SK-N-SH (cell line): Measurements from ENCODE around the gene ZNF438. TPM values are rescaled to one million over a fixed set of nuclear protein-coding genes. Genes with fewer than 3 reads are reported as not detected.
"Not testable (repeated sequence)": the region's sequence is repeated elsewhere in the genome, so short reads cannot be mapped to it uniquely, and the experiment has no call there.

Experiments
- CTCF ChIA-PET: fragments of 300-600, 350-600 bp; formaldehyde crosslinking; extraction: SDS; loops from one replicate; lab custom pipeline; 2021; lab: Yijun Ruan, JAX
- POLR2A ChIA-PET: fragments of 350-600 bp; sonication (Branson Sonifier 250); formaldehyde crosslinking; extraction: SDS; loops from one replicate; lab custom pipeline; 2020; ENCODE audit warnings: antibody characterized with exemption, inconsistent platforms; lab: Yijun Ruan, JAX
- DNase-seq: peaks from one replicate; pipeline ENCODE4 v3.0.0; 2012
- H2AFZ ChIP-seq: fragments of 200-600 bp; sonication (generic); 2 replicates; pipeline ENCODE4 v1.8.1; 2016; ENCODE audit warnings: antibody characterized with exemption, mild to moderate bottlenecking, low read depth
- H3F3A ChIP-seq: fragments of 200-600 bp; sonication (generic); replicated peaks from 2 replicates; pipeline ENCODE3; 2016; ENCODE audit warnings: antibody characterized with exemption, mild to moderate bottlenecking; ENCODE audit not compliant: insufficient read depth
- H3K27ac ChIP-seq, 2 experiments: fragments of 200-500 bp in 1 of 2; fragments of 200-600 bp in 1 of 2; sonication (Bioruptor generic) in 1 of 2; sonication (generic), shearing (Covaris generic) in 1 of 2; 2 replicates each; pipeline versions ENCODE4 v1.5.1 to v1.6.1; 2014 to 2016; ENCODE audit warnings: low read depth in 2 of 2, inconsistent platforms in 1 of 2, low read length in 1 of 2, mild to moderate bottlenecking in 1 of 2, mixed read lengths in 1 of 2
- H3K27me3 ChIP-seq: fragments of 200-600 bp; sonication (generic), shearing (Covaris generic); 2 replicates; pipeline ENCODE4 v1.6.1; 2016; ENCODE audit warnings: mixed run types; ENCODE audit not compliant: insufficient read depth
- H3K36me3 ChIP-seq, 2 experiments: fragments of 200-500 bp in 1 of 2; fragments of 200-600 bp in 1 of 2; sonication (Bioruptor generic) in 1 of 2; sonication (generic) in 1 of 2; replicated peaks in 1 of 2; 2 replicates each; pipeline versions ENCODE3 to v1.5.1; 2014 to 2016; ENCODE audit warnings: low read length in 1 of 2, mild to moderate bottlenecking in 1 of 2; ENCODE audit not compliant: insufficient read depth in 2 of 2, control insufficient read depth in 1 of 2
- H3K4me1 ChIP-seq, 2 experiments: fragments of 200-500 bp in 1 of 2; fragments of 200-600 bp in 1 of 2; sonication (Bioruptor generic) in 1 of 2; sonication (generic), shearing (Covaris generic) in 1 of 2; 2 replicates each; pipeline versions ENCODE4 v1.5.1 to v1.6.1; 2014 to 2016; ENCODE audit warnings: low read depth in 1 of 2, low read length in 1 of 2, mixed run types in 1 of 2; ENCODE audit not compliant: insufficient read depth in 2 of 2, control insufficient read depth in 1 of 2
- H3K4me2 ChIP-seq: fragments of 200-600 bp; sonication (generic), shearing (Covaris generic); 2 replicates; pipeline ENCODE4 v1.6.1; 2017; ENCODE audit warnings: mixed run types
- H3K4me3 ChIP-seq, 2 experiments: fragments of 200-500 bp in 1 of 2; fragments of 200-600 bp in 1 of 2; sonication (Bioruptor generic) in 1 of 2; sonication (generic), shearing (Covaris generic) in 1 of 2; 2 replicates each; pipeline versions ENCODE4 v1.5.1 to v1.8.1; 2014 to 2016; ENCODE audit warnings: low read depth in 2 of 2, inconsistent platforms in 1 of 2, low read length in 1 of 2, mild to moderate bottlenecking in 1 of 2, mixed read lengths in 1 of 2, moderate library complexity in 1 of 2
- H3K79me2 ChIP-seq: fragments of 200-600 bp; sonication (generic); 2 replicates; pipeline ENCODE4 v1.8.1; 2017; ENCODE audit warnings: mild to moderate bottlenecking; ENCODE audit not compliant: insufficient read depth
- H3K9ac ChIP-seq: fragments of 200-600 bp; sonication (generic); 2 replicates; pipeline ENCODE4 v1.6.1; 2017; ENCODE audit warnings: mixed run types
- H3K9me2 ChIP-seq: fragments of 200-600 bp; sonication (generic); 2 replicates; pipeline ENCODE4 v1.6.1; 2017; ENCODE audit warnings: mixed run types
- H3K9me3 ChIP-seq: fragments of 200-600 bp; sonication (generic); 2 replicates; pipeline ENCODE4 v1.6.1; 2017; ENCODE audit warnings: mixed run types, mild to moderate bottlenecking, moderate library complexity
- H4K20me1 ChIP-seq: fragments of 200-600 bp; sonication (generic); 2 replicates; pipeline ENCODE4 v1.6.1; 2017; ENCODE audit warnings: mild to moderate bottlenecking, mixed run types; ENCODE audit not compliant: insufficient read depth
- EZH2phosphoT487 ChIP-seq: fragments of 200-600 bp; sonication (generic); IDR thresholded peaks from 2 replicates; pipeline ENCODE4 v1.6.1; 2017; ENCODE audit warnings: low read depth, mixed run types, mild to moderate bottlenecking, antibody characterized with exemption, moderate library complexity, borderline replicate concordance
- FOSL2 ChIP-seq: IDR thresholded peaks from 2 replicates; pipeline ENCODE4 v1.4.0; 2012; ENCODE audit warnings: low read depth, mild to moderate bottlenecking, moderate library complexity, borderline replicate concordance
- GABPA ChIP-seq: IDR thresholded peaks from 2 replicates; pipeline ENCODE4 v1.4.0; 2012; ENCODE audit warnings: low read depth, mild to moderate bottlenecking
- GATA2 ChIP-seq: sonication (generic); formaldehyde crosslinking; IDR thresholded peaks from 2 replicates; pipeline ENCODE4 v1.5.0; 2020; ENCODE audit warnings: mild to moderate bottlenecking, missing genetic modification reagents
- JUND ChIP-seq: IDR thresholded peaks from 2 replicates; pipeline ENCODE4 v1.4.0; 2012
- MEF2A ChIP-seq: IDR thresholded peaks from 2 replicates; pipeline ENCODE4 v1.4.0; 2012; ENCODE audit warnings: low read depth, borderline replicate concordance
- NRF1 ChIP-seq: IDR thresholded peaks from 2 replicates; pipeline ENCODE4 v1.6.1; 2012; ENCODE audit warnings: low read depth, mild to moderate bottlenecking, low read length
- POLR2AphosphoS5 ChIP-seq: IDR thresholded peaks from 2 replicates; pipeline ENCODE4 v1.6.1; 2012; ENCODE audit warnings: low read depth, low read length
- RAD21 ChIP-seq: IDR thresholded peaks from 2 replicates; pipeline ENCODE4 v1.6.1; 2012; ENCODE audit warnings: mild to moderate bottlenecking, low read length
- RFX5 ChIP-seq: IDR thresholded peaks from 2 replicates; pipeline ENCODE4 v1.6.1; 2012; ENCODE audit warnings: mild to moderate bottlenecking, improper control_type of control experiment, low read length
- TAF1 ChIP-seq: IDR thresholded peaks from 2 replicates; pipeline ENCODE4 v1.6.1; 2012; ENCODE audit warnings: low read depth, mild to moderate bottlenecking, low read length, moderate library complexity, borderline replicate concordance
- TEAD4 ChIP-seq: IDR thresholded peaks from 2 replicates; pipeline ENCODE4 v1.4.0; 2012; ENCODE audit warnings: mild to moderate bottlenecking, borderline replicate concordance; ENCODE audit not compliant: insufficient read depth
- YY1 ChIP-seq: IDR thresholded peaks from 2 replicates; pipeline ENCODE4 v1.4.0; 2012; ENCODE audit warnings: low read depth, mild to moderate bottlenecking
- WGBS: methylation state at CpG from one replicate; pipeline ENCODE4 v1.1.6; 2017; ENCODE audit warnings: low lambda C conversion rate; 5-methylcytosine and 5-hydroxymethylcytosine counted together
- polyA plus RNA-seq, 3 experiments: library from polyadenylated mRNA; depleted of rRNA; stranded (reverse); fragments of >200 nt; gene quantifications; 2 replicates each; pipeline ENCODE4 v1.2.3, GENCODE V29; 2012
- TF ChIP-seq, protein P1 (sequence below): IDR thresholded peaks from 2 replicates; pipeline ENCODE4 v1.4.0; 2012; ENCODE audit warnings: low read depth, borderline replicate concordance
- TF ChIP-seq, protein P2 (sequence below): IDR thresholded peaks from 2 replicates; pipeline ENCODE4 v1.4.0; 2012; ENCODE audit warnings: low read depth, borderline replicate concordance
- TF ChIP-seq, protein P3 (sequence below): fragments of 200-600 bp; sonication (generic); IDR thresholded peaks from 2 replicates; pipeline ENCODE4 v1.6.1; 2017; ENCODE audit warnings: antibody characterized with exemption, mild to moderate bottlenecking, moderate library complexity
- TF ChIP-seq, protein P4 (sequence below): fragments of 150-350 bp; IDR thresholded peaks from 2 replicates; pipeline ENCODE4 v1.6.1; 2017; ENCODE audit warnings: antibody characterized with exemption, low read length, low read depth, borderline replicate concordance

Gene ZNF438
- polyA plus RNA-seq, 1 of the 3 experiments (the other 2 are of a cell fraction): 2.1 TPM

DNA sequence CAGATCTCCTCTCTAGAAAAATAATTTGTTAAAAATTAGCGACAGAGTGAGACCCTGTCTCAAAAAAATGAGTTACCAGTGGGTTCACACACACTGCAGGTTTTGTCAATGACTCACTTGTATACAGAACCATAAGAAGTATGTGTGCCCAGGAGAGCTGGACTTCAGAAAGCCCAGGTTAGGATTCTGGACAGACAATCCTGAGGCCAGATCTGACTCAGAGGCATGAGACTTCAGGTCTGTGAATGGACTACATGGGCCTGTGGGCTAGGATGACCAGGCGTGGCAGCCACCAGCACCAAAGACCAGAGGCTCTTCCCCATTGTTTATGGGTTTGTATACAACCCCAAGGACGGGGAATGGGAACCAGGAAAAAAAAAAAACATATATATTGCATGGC lies 9.3 kb upstream of the ZNF438 start:
- no peaks in the 10 kb centered on the region for H3K27me3 ChIP-seq
- TF ChIP-seq GATA2 (no peak), POLR2AphosphoS5 (no peak), TAF1 (no peak)
- TF ChIP-seq, protein P1, sequence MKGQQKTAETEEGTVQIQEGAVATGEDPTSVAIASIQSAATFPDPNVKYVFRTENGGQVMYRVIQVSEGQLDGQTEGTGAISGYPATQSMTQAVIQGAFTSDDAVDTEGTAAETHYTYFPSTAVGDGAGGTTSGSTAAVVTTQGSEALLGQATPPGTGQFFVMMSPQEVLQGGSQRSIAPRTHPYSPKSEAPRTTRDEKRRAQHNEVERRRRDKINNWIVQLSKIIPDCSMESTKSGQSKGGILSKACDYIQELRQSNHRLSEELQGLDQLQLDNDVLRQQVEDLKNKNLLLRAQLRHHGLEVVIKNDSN: no peak
- TF ChIP-seq, all 33 proteins: peak for 0
- no peak overlapping the region for H3K9ac ChIP-seq
- no peaks in the 10 kb centered on the region for H3K36me3 ChIP-seq
- H3K9me2 ChIP-seq: no peaks in the 10 kb centered on the region
- H3K4me3 ChIP-seq: no peak overlapping the region
- ChIA-PET POLR2A (no interaction called here), CTCF (no interaction called here)
- no peaks in the 10 kb centered on the region; a peak in 2 of 4 replicates for H3K4me1 ChIP-seq
- no peak for DNase-seq
- H4K20me1 ChIP-seq: no peaks in the 10 kb centered on the region
- no peak overlapping the region for H3K4me2 ChIP-seq
- no peaks in the 10 kb centered on the region for H3K9me3 ChIP-seq
- H3K79me2 ChIP-seq: no peaks in the 10 kb centered on the region
- no peak overlapping the region for H2AFZ ChIP-seq
- WGBS: 81% methylated on average over 3 of the region's 3 CpGs
- no peak overlapping the region for H3K27ac ChIP-seq
- no peaks in the 10 kb centered on the region for H3F3A ChIP-seq

DNA sequence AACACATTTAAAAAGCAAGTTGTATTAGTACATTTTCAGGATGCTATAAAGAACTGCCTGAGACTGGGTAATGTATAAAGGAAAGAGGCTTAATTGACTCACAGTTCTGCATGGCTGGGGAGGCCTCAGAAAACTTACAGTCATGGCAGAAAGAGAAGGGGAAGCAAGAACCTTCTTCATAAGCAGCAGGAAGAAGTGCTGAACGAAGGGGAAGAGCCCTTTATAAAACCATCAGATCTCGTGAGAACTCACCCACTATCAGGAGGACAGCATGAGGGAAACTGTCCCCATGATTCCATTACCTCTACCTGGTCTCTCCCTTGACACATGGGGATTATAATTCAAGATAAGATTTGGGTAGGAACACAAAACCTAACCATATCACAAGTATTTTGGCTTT lies 7.3 kb upstream of the ZNF438 start:
- H3K79me2 ChIP-seq, H3K9ac ChIP-seq, CTCF ChIA-PET, H2AFZ ChIP-seq, H3K27me3 ChIP-seq, H3K36me3 ChIP-seq, H3K9me2 ChIP-seq, POLR2A ChIA-PET, H3K27ac ChIP-seq, H3K4me1 ChIP-seq, H3K4me2 ChIP-seq, H3F3A ChIP-seq, H3K9me3 ChIP-seq, DNase-seq, H4K20me1 ChIP-seq, H3K4me3 ChIP-seq: not testable (repeated sequence)
- 75% methylated on average over 2 of the region's 2 CpGs for WGBS

DNA sequence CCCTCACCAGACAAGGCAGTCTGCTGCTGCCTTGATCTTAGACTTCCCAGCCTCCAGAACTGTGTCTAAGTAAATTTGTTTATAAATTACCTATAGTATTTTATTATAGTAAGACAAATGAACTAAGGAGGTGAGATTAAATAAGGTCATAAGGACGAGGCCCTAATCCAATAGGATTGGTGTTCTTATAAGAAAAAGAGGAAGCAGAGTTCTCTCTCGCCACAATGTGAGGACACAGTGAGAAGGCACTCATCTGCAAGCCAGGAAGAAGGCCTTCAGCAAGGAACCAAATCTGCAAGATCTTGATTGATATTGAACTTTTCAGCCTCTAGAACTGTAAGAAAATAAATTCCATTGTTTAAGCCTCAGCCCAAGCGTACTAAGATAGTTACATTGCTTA lies 6.1 kb upstream of the ZNF438 start:
- POLR2A ChIA-PET: no interaction called here
- CTCF ChIA-PET: no interaction called here
- WGBS: 86% methylated on average over 3 of the region's 3 CpGs
- TF ChIP-seq JUND (no peak), RAD21 (no peak), YY1 (no peak), NRF1 (no peak), FOSL2 (no peak), TEAD4 (no peak), RFX5 (no peak), EZH2phosphoT487 (no peak), MEF2A (no peak), GABPA (no peak), GATA2 (no peak)
- TF ChIP-seq, protein P2, sequence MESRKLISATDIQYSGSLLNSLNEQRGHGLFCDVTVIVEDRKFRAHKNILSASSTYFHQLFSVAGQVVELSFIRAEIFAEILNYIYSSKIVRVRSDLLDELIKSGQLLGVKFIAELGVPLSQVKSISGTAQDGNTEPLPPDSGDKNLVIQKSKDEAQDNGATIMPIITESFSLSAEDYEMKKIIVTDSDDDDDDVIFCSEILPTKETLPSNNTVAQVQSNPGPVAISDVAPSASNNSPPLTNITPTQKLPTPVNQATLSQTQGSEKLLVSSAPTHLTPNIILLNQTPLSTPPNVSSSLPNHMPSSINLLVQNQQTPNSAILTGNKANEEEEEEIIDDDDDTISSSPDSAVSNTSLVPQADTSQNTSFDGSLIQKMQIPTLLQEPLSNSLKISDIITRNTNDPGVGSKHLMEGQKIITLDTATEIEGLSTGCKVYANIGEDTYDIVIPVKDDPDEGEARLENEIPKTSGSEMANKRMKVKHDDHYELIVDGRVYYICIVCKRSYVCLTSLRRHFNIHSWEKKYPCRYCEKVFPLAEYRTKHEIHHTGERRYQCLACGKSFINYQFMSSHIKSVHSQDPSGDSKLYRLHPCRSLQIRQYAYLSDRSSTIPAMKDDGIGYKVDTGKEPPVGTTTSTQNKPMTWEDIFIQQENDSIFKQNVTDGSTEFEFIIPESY: no peak
- TF ChIP-seq, protein P3, sequence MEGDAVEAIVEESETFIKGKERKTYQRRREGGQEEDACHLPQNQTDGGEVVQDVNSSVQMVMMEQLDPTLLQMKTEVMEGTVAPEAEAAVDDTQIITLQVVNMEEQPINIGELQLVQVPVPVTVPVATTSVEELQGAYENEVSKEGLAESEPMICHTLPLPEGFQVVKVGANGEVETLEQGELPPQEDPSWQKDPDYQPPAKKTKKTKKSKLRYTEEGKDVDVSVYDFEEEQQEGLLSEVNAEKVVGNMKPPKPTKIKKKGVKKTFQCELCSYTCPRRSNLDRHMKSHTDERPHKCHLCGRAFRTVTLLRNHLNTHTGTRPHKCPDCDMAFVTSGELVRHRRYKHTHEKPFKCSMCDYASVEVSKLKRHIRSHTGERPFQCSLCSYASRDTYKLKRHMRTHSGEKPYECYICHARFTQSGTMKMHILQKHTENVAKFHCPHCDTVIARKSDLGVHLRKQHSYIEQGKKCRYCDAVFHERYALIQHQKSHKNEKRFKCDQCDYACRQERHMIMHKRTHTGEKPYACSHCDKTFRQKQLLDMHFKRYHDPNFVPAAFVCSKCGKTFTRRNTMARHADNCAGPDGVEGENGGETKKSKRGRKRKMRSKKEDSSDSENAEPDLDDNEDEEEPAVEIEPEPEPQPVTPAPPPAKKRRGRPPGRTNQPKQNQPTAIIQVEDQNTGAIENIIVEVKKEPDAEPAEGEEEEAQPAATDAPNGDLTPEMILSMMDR: no peak
- TF ChIP-seq, protein P4, sequence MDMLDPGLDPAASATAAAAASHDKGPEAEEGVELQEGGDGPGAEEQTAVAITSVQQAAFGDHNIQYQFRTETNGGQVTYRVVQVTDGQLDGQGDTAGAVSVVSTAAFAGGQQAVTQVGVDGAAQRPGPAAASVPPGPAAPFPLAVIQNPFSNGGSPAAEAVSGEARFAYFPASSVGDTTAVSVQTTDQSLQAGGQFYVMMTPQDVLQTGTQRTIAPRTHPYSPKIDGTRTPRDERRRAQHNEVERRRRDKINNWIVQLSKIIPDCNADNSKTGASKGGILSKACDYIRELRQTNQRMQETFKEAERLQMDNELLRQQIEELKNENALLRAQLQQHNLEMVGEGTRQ: no peak
- TF ChIP-seq, protein P1: no peak

More for the DNA sequence above, 6.1 kb upstream of the ZNF438 start:
- Histone ChIP-seq H2AFZ (no peak overlapping the region), H3K9ac (no peak overlapping the region), H3K27me3 (no peaks in the 10 kb centered on the region), H3F3A (peaks cover 12% of the 10 kb centered on the region), H3K27ac (no peak overlapping the region), H3K79me2 (no peaks in the 10 kb centered on the region), H4K20me1 (no peaks in the 10 kb centered on the region), H3K36me3 (no peaks in the 10 kb centered on the region), H3K4me1 (peaks cover 2 to 5% of the 10 kb centered on the region in 2 experiments; a peak in 3 of 4 replicates), H3K4me2 (no peak overlapping the region), H3K9me2 (no peaks in the 10 kb centered on the region), H3K9me3 (no peaks in the 10 kb centered on the region), H3K4me3 (no peak overlapping the region)
- no peak for DNase-seq
